Peyer's patch (tissue), 4 donors: ENCODE measurements around the gene TMEM123. TPM values are rescaled to one million over a fixed set of nuclear protein-coding genes. Genes with fewer than 3 reads are reported as not detected.

Experiments used
- DNase-seq, 3 donors: peaks; one replicate each; pipeline ENCODE4 v3.0.0-alpha.2; 2017 to 2019
- H3K27ac ChIP-seq, 4 donors: fragments of 200-600 bp; sonication (generic); one replicate each; pipeline ENCODE4 v1.5.1; 2016 to 2019
- H3K27me3 ChIP-seq, 2 donors: fragments of 200-600 bp; sonication (generic); one replicate each; pipeline ENCODE4 v1.5.1; 2019
- H3K36me3 ChIP-seq, 3 donors: fragments of 200-600 bp; sonication (generic); one replicate each; pipeline ENCODE4 v1.5.1; 2016 to 2019
- H3K4me1 ChIP-seq, 4 donors: fragments of 200-600 bp; sonication (generic); one replicate each; pipeline ENCODE4 v1.5.1; 2016 to 2019
- H3K4me3 ChIP-seq, 4 donors: fragments of 200-600 bp; sonication (generic); 1 replicate in 3 of 4; 2 replicates in 1 of 4; pipeline ENCODE4 v1.5.1; 2016 to 2019; ENCODE audit warnings: mild to moderate bottlenecking in 1 of 4
- H3K9me3 ChIP-seq, 4 donors: fragments of 200-600 bp; sonication (generic); one replicate each; pipeline ENCODE4 v1.5.1; 2016 to 2019; ENCODE audit warnings: mild to moderate bottlenecking in 1 of 4
- POLR2A ChIP-seq, 2 donors: fragments of 450-650 bp; IDR thresholded peaks; one replicate each; pipeline ENCODE4 v1.5.1; 2017; ENCODE audit warnings: antibody characterized with exemption in 2 of 2, mild to moderate bottlenecking in 2 of 2, moderate library complexity in 2 of 2
- total RNA-seq, 4 donors: library from RNA; depleted of rRNA; stranded (reverse); fragments of >200 nt; gene quantifications; one replicate each; pipeline ENCODE4 v1.1.0, GENCODE V29; 2016
- TF ChIP-seq, protein P1 (sequence below), 6 experiments: fragments of 450-650 bp in 4 of 6; fragments of 200-600 bp in 2 of 6; sonication (generic) in 1 of 6; IDR thresholded peaks; one replicate each; pipeline ENCODE4 v1.5.1; 2017 to 2019; ENCODE audit warnings: antibody characterized with exemption in 6 of 6, mild to moderate bottlenecking in 3 of 6, moderate library complexity in 1 of 6

Gene TMEM123
- total RNA-seq, 4 donors from 2014 or later, result 36.1 to 78.4 (median 54.5) TPM

- Histone ChIP-seq H3K4me1 (no peaks in the 10 kb centered on the region), H3K27me3 (no peaks in the 10 kb centered on the region), H3K36me3 (no peaks in the 10 kb centered on the region), H3K4me3 (no peak overlapping the region), H3K9me3 (no peaks in the 10 kb centered on the region), H3K27ac (no peak overlapping the region)
- no peak for TF ChIP-seq POLR2A (IDR thresholded peaks at IDR 0.05)
- TF ChIP-seq, protein P1, sequence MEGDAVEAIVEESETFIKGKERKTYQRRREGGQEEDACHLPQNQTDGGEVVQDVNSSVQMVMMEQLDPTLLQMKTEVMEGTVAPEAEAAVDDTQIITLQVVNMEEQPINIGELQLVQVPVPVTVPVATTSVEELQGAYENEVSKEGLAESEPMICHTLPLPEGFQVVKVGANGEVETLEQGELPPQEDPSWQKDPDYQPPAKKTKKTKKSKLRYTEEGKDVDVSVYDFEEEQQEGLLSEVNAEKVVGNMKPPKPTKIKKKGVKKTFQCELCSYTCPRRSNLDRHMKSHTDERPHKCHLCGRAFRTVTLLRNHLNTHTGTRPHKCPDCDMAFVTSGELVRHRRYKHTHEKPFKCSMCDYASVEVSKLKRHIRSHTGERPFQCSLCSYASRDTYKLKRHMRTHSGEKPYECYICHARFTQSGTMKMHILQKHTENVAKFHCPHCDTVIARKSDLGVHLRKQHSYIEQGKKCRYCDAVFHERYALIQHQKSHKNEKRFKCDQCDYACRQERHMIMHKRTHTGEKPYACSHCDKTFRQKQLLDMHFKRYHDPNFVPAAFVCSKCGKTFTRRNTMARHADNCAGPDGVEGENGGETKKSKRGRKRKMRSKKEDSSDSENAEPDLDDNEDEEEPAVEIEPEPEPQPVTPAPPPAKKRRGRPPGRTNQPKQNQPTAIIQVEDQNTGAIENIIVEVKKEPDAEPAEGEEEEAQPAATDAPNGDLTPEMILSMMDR (IDR thresholded peaks at IDR 0.05), result no peak
- DNase-seq, result no peak
Measured at GRCh38 chr11:102421261-102421660, 31.3 kb downstream of the TMEM123 start.

DNA sequence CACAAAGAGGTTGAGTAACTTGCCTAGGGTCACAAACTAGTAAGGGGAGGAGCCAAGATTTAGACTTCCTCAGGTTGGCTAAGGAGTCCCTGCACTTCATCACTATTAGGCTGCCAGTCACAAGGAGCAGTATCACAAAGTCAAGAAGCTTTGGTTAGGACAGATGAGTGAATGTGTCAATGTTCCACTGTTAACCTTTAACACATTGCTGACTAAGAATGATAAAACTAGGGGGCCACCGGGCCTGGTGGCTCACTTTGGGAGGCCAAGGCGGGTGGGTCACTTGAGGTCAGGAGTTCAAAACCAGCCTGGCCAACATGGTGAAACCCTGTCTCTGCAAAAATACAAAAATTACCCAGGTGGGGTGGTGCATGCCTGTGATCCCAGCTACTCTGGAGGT, 32.0 kb downstream of the TMEM123 start:
- Histone ChIP-seq H3K36me3 (no peaks in the 10 kb centered on the region), H3K4me3 (no peak overlapping the region), H3K27me3 (no peaks in the 10 kb centered on the region), H3K9me3 (no peaks in the 10 kb centered on the region), H3K27ac (no peak overlapping the region), H3K4me1 (no peaks in the 10 kb centered on the region)
- TF ChIP-seq POLR2A (IDR thresholded peaks at IDR 0.05), result no peak
- TF ChIP-seq, protein P1 (IDR thresholded peaks at IDR 0.05), result no peak
- no peak for DNase-seq

DNA sequence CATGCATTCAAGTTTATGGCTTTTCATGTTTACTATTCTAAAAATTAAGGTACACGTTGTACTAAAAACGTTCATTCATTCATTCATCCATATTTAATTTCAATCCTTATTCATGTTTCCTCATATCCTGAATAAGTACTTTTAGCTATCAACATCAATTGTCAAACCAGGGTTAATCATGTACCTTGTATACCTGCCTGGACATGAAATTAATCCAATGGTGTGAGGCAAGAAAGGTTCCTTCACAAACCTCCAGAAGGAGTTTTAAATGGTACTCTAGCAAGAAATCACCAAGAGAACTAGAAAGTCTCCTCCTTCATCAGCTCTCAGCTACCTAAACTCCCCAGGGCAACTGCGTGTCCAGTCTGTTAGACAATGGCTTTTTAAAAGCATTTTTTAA, 33.4 kb downstream of the TMEM123 start:
- Histone ChIP-seq H3K4me3 (no peak overlapping the region), H3K27me3 (no peaks in the 10 kb centered on the region), H3K27ac (no peak overlapping the region), H3K4me1 (no peaks in the 10 kb centered on the region), H3K9me3 (no peaks in the 10 kb centered on the region), H3K36me3 (no peaks in the 10 kb centered on the region)
- TF ChIP-seq POLR2A (IDR thresholded peaks at IDR 0.05), result no peak
- TF ChIP-seq, protein P1 (IDR thresholded peaks at IDR 0.05), result no peak
- DNase-seq, result no peak

GRCh38 chr11:102416976-102417375, 35.6 kb downstream of the TMEM123 start:
- no peaks in the 10 kb centered on the region for H3K4me1 ChIP-seq
- H3K9me3 ChIP-seq, result no peaks in the 10 kb centered on the region
- TF ChIP-seq POLR2A (IDR thresholded peaks at IDR 0.05), result no peak
- TF ChIP-seq, protein P1 (IDR thresholded peaks at IDR 0.05), result no peak
- no peak for DNase-seq
- H3K4me3 ChIP-seq, result no peak overlapping the region
- no peak overlapping the region for H3K27ac ChIP-seq
- no peaks in the 10 kb centered on the region for H3K36me3 ChIP-seq
- H3K27me3 ChIP-seq, result no peaks in the 10 kb centered on the region

GRCh38 chr11:102415304-102415916, 37.2 kb downstream of the TMEM123 start:
- H3K9me3 ChIP-seq, result no peaks in the 10 kb centered on the region
- no peak for TF ChIP-seq POLR2A (IDR thresholded peaks at IDR 0.05)
- TF ChIP-seq, protein P1 (IDR thresholded peaks at IDR 0.05), result no peak
- no peak for DNase-seq
- H3K4me3 ChIP-seq, result no peak overlapping the region
- H3K4me1 ChIP-seq, result no peaks in the 10 kb centered on the region
- no peaks in the 10 kb centered on the region for H3K36me3 ChIP-seq
- H3K27me3 ChIP-seq, result no peaks in the 10 kb centered on the region
- H3K27ac ChIP-seq, result no peak overlapping the region

- H3K4me3 ChIP-seq, result no peak overlapping the region
- no peak overlapping the region for H3K27ac ChIP-seq
- H3K36me3 ChIP-seq, result no peaks in the 10 kb centered on the region
- H3K9me3 ChIP-seq, result no peaks in the 10 kb centered on the region
- no peak for DNase-seq
- H3K4me1 ChIP-seq, result no peaks in the 10 kb centered on the region
- TF ChIP-seq, protein P1 (IDR thresholded peaks at IDR 0.05), result no peak
- no peak for TF ChIP-seq POLR2A (IDR thresholded peaks at IDR 0.05)
- no peaks in the 10 kb centered on the region for H3K27me3 ChIP-seq
Measured at GRCh38 chr11:102414559-102414958, 38.0 kb downstream of the TMEM123 start.
